SU-DHL-6 (cell line): ENCODE results near the gene MED26.
"Not testable (repeated sequence)": the region's sequence is repeated elsewhere in the genome, so short reads cannot be mapped to it uniquely, and the experiment has no call there.

Experiments used
- H2AFZ ChIP-seq: fragments of 200-600 bp; sonication (generic); 2 replicates; pipeline ENCODE4 v1.6.1; 2014; ENCODE audit warnings: low read depth, mild to moderate bottlenecking, moderate library complexity, mixed read lengths, antibody characterized with exemption, low read length; ENCODE audit not compliant: severe bottlenecking
- H3F3A ChIP-seq: fragments of 200-600 bp; shearing (Covaris generic); 2 replicates; pipeline ENCODE4 v1.6.0; 2016; ENCODE audit warnings: antibody characterized with exemption, mild to moderate bottlenecking; ENCODE audit not compliant: insufficient read depth
- H3K27ac ChIP-seq: fragments of 200-600 bp; sonication (generic); 2 replicates; pipeline ENCODE4 v1.5.1; 2016; ENCODE audit warnings: low read depth, mild to moderate bottlenecking, low read length, moderate library complexity, mixed read lengths
- H3K27me3 ChIP-seq: fragments of 200-600 bp; sonication (generic), shearing (Covaris generic); 2 replicates; pipeline ENCODE4 v1.6.0; 2014; ENCODE audit warnings: mild to moderate bottlenecking, low read length
- H3K36me3 ChIP-seq: fragments of 200-600 bp; sonication (generic); 2 replicates; pipeline ENCODE4 v1.6.1; 2014; ENCODE audit warnings: mild to moderate bottlenecking, low read length, mixed read lengths
- H3K4me2 ChIP-seq: fragments of 300-600, 200-600 bp; shearing (Covaris generic), sonication (generic); 2 replicates; pipeline ENCODE4 v1.6.0; 2014; ENCODE audit warnings: low read length, low read depth, mild to moderate bottlenecking; ENCODE audit not compliant: poor library complexity, severe bottlenecking
- H3K4me3 ChIP-seq: fragments of 200-600 bp; sonication (generic); 2 replicates; pipeline ENCODE4 v1.5.1; 2014; ENCODE audit warnings: antibody characterized with exemption, low read length, mild to moderate bottlenecking, mixed read lengths; ENCODE audit not compliant: insufficient read depth, poor library complexity, severe bottlenecking
- H3K79me2 ChIP-seq: fragments of 200-600 bp; sonication (generic); 2 replicates; pipeline ENCODE4 v1.6.1; 2014; ENCODE audit warnings: mild to moderate bottlenecking, low read length, moderate library complexity; ENCODE audit not compliant: insufficient read depth
- H3K9ac ChIP-seq: fragments of 200-600 bp; sonication (generic); 2 replicates; pipeline ENCODE4 v1.7.0; 2014; ENCODE audit warnings: mild to moderate bottlenecking, low read length
- H3K9me2 ChIP-seq: fragments of 200-600 bp; sonication (generic); replicated peaks from 2 replicates; pipeline ENCODE4 v1.6.1; 2014; ENCODE audit warnings: low read length; ENCODE audit not compliant: insufficient read depth
- H3K9me3 ChIP-seq: fragments of 200-600 bp; sonication (generic); 2 replicates; pipeline ENCODE4 v1.6.1; 2014; ENCODE audit warnings: low read length, mixed read lengths; ENCODE audit not compliant: insufficient read depth
- H4K20me1 ChIP-seq: fragments of 200-600 bp; sonication (generic); 2 replicates; pipeline ENCODE4 v1.6.1; 2014; ENCODE audit warnings: low read depth, mild to moderate bottlenecking, antibody characterized with exemption, low read length, moderate library complexity, mixed read lengths
- CTCF ChIP-seq: fragments of 200-600 bp; sonication (generic); IDR thresholded peaks from one replicate; pipeline ENCODE4 v1.5.1; 2017; ENCODE audit warnings: antibody characterized with exemption, mild to moderate bottlenecking, low read length, moderate library complexity; ENCODE audit not compliant: insufficient read depth, poor library complexity, severe bottlenecking
- EZH2phosphoT487 ChIP-seq: fragments of 200-600 bp; sonication (generic), shearing (Covaris generic); conservative IDR thresholded peaks from 2 replicates; pipeline ENCODE4 v1.6.1; 2018; ENCODE audit warnings: mild to moderate bottlenecking, antibody characterized with exemption, low read length, moderate library complexity, mixed read lengths

MED26 gene

GRCh38 chr19:16554776-16555175 lies 73.2 kb downstream of the MED26 start:
- H3K36me3 ChIP-seq = 0 out of 2 replicates have a peak, but pooled peaks cover 4% of the 10 kb centered on the region
- peaks cover 4% of the 10 kb centered on the region for H3F3A ChIP-seq
- no peaks in the 10 kb centered on the region for H4K20me1 ChIP-seq
- H3K9ac ChIP-seq = no peak overlapping the region
- H3K4me3 ChIP-seq = no peak overlapping the region
- H3K79me2 ChIP-seq = no peaks in the 10 kb centered on the region; the same call in 1 of the 2 replicates
- H2AFZ ChIP-seq = no peak overlapping the region
- H3K27me3 ChIP-seq = no peaks in the 10 kb centered on the region
- no peak overlapping the region for H3K4me2 ChIP-seq
- no peaks in the 10 kb centered on the region for H3K9me3 ChIP-seq
- TF ChIP-seq EZH2phosphoT487 (no peak), CTCF (no peak)
- H3K9me2 ChIP-seq = no peaks in the 10 kb centered on the region
- H3K27ac ChIP-seq = no peak overlapping the region

- not testable (repeated sequence) for H3K9me2 ChIP-seq, H3K4me2 ChIP-seq, H3K27ac ChIP-seq, H3K27me3 ChIP-seq, H2AFZ ChIP-seq, H3K36me3 ChIP-seq, H3K4me3 ChIP-seq, H3K9me3 ChIP-seq, H4K20me1 ChIP-seq, H3K9ac ChIP-seq
- H3F3A ChIP-seq = peaks cover 22% of the 10 kb centered on the region
- H3K79me2 ChIP-seq = peaks cover 16% of the 10 kb centered on the region; the same call in 1 of the 2 replicates
Observed at GRCh38 chr19:16551902-16552301, 76.1 kb downstream of the MED26 start.

- Histone ChIP-seq H3K4me3 (no peak overlapping the region), H3K36me3 (no peaks in the 10 kb centered on the region), H3K9ac (no peak overlapping the region; the same call in 1 of the 2 replicates), H3K79me2 (peaks cover 29% of the 10 kb centered on the region; the same call in 1 of the 2 replicates), H3K27ac (no peak overlapping the region), H3K27me3 (no peaks in the 10 kb centered on the region), H3K4me2 (no peak overlapping the region), H3K9me3 (no peaks in the 10 kb centered on the region), H2AFZ (no peak overlapping the region), H3F3A (peaks cover 30% of the 10 kb centered on the region), H4K20me1 (no peaks in the 10 kb centered on the region), H3K9me2 (no peaks in the 10 kb centered on the region)
- no peak for TF ChIP-seq CTCF
- no peak for TF ChIP-seq EZH2phosphoT487
Observed at GRCh38 chr19:16548956-16549355, 79.0 kb downstream of the MED26 start.

- peaks cover 37% of the 10 kb centered on the region for H3F3A ChIP-seq
- H3K4me2 ChIP-seq = peak overlapping the region; percentile 75
- H3K36me3 ChIP-seq = 0 out of 2 replicates have a peak, but pooled peaks cover 2% of the 10 kb centered on the region
- peaks cover 8% of the 10 kb centered on the region; the same call in 1 of the 2 replicates for H4K20me1 ChIP-seq
- peak overlapping the region; percentile 36; the same call in 1 of the 2 replicates for H3K9ac ChIP-seq
- H3K9me2 ChIP-seq = no peaks in the 10 kb centered on the region
- H3K79me2 ChIP-seq = peaks cover 69% of the 10 kb centered on the region
- TF ChIP-seq CTCF = no peak
- no peak for TF ChIP-seq EZH2phosphoT487
- no peak overlapping the region for H2AFZ ChIP-seq
- H3K4me3 ChIP-seq = peak overlapping the region; percentile 45
- H3K27me3 ChIP-seq = no peaks in the 10 kb centered on the region
- H3K27ac ChIP-seq = peak overlapping the region; percentile 85
- H3K9me3 ChIP-seq = no peaks in the 10 kb centered on the region
Observed at GRCh38 chr19:16544473-16545231, 83.4 kb downstream of the MED26 start.

GRCh38 chr19:16543734-16544133 lies 84.3 kb downstream of the MED26 start:
- H3K27me3 ChIP-seq, H3K9me2 ChIP-seq, H3K36me3 ChIP-seq, H4K20me1 ChIP-seq, H3K9me3 ChIP-seq, H2AFZ ChIP-seq: not testable (repeated sequence)
- Histone ChIP-seq H3K9ac (peak overlapping the region; percentile 89), H3K4me2 (peak overlapping the region; percentile 75), H3K79me2 (peaks cover 74% of the 10 kb centered on the region), H3F3A (peaks cover 29% of the 10 kb centered on the region), H3K4me3 (peak overlapping the region; percentile 92), H3K27ac (peak overlapping the region; percentile 85)
